CD4-positive, alpha-beta T cell treated with Interleukin-4 for 1 hour (primary cell): ENCODE measurements around the gene ZNF681.
A peak's percentile ranks its signal among the peaks of the same experiment; 100 is the strongest.
"Not testable (repeated sequence)": the region's sequence is repeated elsewhere in the genome, so short reads cannot be mapped to it uniquely, and the experiment has no call there.

Experiments
- DNase-seq, 2 donors: peaks; one replicate each; pipeline ENCODE4 v3.0.0-alpha.2; 2020 to 2022

ZNF681 gene

DNA sequence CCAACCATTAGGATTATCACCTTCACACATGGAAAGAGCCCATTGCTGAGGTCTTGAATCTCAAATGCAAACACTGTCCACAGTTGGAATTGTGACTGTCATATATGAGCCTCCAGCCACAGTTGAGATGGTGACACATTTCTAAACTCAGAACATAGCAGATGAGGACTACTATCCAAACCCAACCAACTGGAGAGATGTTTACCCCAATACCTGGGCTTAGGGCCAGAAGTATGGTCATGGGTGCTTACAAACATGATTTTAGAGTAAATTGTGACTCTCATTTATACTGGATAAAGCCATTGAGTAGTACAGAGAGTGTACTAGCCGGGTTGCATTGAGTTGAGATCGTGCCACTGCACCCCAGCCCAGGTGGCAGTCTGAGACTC, 14.0 kb upstream of the ZNF681 start:
- no peak for DNase-seq

GRCh38 chr19:23771761-23772674, 13.3 kb upstream of the ZNF681 start:
- no peak for DNase-seq

DNA sequence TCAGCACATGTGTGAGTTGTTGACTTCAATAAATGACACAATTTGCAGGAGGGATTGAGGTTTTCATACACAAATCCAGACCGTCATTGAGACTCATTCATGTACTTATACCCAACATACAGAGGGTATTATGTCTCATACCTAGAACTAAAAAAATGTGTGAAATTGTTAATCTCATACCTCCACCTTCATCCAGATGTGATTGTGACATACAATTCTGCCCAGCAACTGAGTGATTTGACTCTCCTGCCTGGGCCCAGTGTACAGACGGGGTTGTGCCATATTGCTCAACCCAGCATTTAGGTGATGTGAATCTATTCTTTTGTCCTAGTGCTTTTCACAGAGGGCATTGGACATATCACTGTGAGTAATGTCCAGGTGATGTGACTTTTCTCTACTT, 12.6 kb upstream of the ZNF681 start:
- no peak for DNase-seq

DNA sequence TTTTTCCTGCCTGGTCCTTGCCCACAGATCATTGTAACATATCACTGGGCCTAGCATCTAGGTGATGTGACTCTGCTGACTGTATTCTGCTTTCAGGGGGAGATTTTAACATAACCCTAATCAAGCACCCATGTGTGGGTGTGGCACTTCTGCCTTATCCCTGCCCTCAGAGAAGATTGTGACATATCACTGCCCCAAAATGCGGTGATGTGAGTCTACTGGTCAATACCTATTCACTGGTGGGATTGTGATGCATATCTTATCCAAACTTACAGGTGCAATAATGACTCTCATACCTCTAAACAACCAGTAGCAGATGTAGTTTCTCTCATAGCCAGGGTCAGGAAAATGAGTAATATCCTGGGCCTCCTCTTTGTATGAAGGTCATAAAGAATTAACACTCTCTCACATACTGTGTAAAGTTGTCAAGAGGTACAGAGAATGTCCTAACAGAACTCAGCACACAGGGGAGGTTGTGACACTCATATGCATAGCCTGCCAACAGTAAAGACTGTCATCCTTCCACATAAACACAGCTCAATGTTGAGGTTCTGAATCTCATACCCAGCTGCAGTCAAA, 12.1 kb upstream of the ZNF681 start:
- no peak for DNase-seq

GRCh38 chr19:23769691-23770468, 11.2 kb upstream of the ZNF681 start:
- DNase-seq: no peak

GRCh38 chr19:23766951-23767350, 8.3 kb upstream of the ZNF681 start:
- no peak for DNase-seq

DNA sequence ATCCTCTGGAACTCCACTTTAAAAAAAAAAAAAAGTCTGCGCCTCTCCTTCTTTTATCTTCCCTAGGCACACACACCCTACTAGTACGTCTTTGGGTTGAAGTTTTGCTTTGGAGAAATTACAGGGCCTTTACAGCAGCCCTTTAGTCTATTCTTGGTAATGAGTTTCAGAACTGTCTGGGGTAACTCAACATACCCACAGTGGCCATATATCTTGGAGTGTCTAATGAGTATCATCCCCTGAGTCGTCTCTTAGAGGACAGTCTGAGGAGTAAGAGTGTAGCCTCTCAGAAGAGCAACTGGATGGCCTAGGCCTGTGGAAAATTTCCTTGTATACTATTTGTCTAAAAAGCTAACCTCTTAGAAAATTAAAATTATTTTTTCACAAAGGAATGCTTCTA, 6.1 kb upstream of the ZNF681 start:
- DNase-seq: no peak

GRCh38 chr19:23762884-23763711, 4.4 kb upstream of the ZNF681 start:
- peak; percentile 86 to 89 for DNase-seq

DNA sequence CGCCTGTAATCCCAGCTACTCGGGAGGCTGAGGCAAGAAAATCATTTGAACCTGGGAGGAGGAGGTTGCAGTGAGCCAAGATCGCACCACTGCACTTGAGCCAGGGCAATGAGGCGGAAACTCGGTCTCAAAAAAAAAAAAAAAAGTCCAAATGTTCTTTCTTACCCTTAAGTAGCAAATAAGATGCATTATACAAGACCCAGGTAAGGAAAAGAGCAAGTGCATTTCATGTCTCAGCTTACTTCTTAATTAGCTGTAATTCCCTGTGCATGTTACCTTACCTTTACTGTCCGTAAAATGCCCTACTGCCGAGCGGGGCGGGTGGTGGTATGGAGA, 3.8 kb upstream of the ZNF681 start:
- DNase-seq: no peak

GRCh38 chr19:23760326-23760725, 1.6 kb upstream of the ZNF681 start:
- DNase-seq: not testable (repeated sequence)

- DNase-seq: not testable (repeated sequence)
These were observed 15.0 kb downstream of the ZNF681 start for GRCh38 chr19:23743633-23744232.

DNA sequence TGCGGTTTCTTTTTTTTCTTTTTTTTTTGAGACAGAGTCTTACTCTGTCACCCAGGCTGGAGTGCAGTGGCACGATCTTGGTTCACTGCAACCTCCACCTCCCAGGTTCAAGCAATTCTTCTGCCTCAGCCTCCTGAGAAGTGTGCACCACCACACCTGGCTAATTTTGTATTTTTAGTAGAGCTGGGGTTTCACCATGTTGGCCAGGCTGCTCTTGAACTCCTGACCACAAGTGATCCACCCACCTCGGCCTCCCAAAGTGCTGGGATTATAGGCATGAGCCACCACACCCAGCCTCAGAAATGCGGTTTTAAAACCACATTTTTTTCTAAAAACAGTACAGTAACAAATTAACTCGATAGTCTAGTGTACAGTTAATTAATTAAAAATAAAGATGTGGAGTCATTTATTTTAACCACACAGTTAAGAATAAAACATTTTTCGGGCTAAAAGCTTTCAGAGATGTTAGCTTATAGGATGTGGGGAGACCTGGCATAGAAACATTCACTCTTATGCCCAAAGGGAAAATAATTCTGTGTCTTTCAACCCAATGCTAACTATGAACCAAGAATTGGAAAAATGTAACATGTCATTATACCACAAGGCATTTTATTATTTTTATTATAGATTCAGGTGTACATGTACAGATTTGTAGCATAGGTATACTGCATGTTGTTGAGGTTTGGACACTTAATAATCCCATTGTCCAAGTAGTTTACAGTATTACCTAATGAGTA, 27.8 kb downstream of the ZNF681 start:
- DNase-seq: not testable (repeated sequence)

- DNase-seq: not testable (repeated sequence)
These were observed 34.5 kb downstream of the ZNF681 start for GRCh38 chr19:23724161-23724560.

DNA sequence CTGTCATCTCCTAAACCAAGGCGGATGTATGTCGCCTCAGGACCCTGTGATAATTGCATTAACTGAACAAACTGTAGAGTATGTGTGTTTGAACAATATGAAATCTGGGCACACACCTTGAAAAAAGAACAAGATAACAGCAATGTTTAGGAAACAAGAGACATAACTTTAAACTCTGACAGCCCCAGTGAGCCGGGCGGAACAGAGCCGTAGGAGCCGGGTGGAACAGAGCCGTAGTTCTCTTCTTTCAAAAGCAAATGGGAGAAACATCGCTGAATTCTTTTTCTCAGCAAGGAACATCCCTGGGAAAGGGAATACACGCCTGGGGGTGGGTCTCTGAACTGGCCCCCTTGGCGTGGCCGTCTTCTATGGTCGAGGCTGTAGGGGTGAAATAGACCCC, 39.9 kb downstream of the ZNF681 start:
- no peak for DNase-seq

DNA sequence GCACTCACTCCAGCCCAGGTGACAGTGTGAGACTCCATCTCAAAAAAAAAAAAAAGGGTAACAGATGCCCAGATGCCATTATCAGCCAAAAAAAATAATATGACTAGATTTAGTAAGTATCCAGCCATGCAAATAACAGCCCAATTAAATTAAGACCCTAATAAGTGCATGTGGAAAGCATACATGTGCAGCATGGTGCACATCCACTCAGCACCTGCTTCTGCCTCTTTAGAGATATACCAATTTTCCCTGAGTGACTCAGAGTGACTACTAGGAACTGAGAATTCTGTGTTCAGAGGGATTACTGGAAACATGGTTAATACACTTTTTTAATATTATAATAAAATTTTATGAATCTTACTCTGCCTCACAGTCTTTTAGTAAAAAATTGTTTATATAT, 41.9 kb downstream of the ZNF681 start:
- DNase-seq: no peak

DNA sequence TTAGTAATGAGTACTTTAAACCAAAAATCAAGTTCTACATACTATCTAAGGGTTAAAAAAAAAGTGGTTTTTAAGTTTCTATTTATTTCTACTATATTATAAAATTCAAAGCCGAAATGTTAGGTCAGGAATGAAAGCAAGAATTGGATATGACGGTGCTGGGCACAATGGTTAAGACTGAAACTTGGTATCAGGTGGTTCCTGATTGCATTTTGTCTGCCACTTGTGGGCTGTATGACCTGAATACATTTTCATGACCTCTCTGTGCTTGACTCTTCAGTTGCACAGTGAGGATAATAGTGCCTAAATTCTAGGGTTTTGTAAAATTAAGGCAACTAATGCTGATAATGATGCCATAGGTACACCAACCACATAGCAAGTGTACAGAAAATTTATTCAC, 49.3 kb downstream of the ZNF681 start:
- no peak for DNase-seq

DNA sequence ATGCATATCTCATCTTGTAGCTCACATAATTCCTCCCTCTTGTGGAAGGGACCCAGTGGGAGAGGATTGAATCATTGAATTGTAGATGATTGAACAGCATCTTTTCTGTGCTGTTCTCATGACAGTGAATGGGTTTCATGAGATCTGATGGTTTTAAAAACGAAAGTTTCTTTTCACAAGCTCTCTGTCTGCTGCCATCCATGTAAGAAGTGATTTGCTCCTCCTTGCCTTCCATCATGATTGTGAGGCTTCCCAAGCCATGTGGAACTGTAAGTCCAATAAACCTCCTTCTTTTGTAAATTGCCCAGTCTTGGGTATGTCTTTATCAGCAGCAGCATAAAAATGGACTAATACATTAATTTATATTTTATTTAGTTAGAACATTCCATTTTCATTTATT, 52.0 kb downstream of the ZNF681 start:
- no peak for DNase-seq

DNA sequence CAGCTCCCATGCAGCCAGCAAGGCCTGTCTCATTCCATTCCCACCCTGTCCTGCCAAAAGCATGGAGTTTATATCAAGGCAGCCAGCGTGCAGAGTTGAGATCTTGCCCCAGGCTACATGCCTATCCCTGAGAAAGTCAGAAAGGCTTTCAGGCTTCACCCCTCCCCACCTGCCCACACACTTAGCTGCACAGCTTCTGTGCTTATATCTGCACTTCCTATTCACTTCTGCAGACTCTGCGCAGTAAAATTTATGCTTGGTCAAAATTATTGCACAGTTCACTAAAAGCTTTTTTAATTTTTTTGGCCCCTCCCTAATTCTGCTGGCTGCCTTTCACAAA, 59.2 kb downstream of the ZNF681 start:
- DNase-seq: no peak

DNA sequence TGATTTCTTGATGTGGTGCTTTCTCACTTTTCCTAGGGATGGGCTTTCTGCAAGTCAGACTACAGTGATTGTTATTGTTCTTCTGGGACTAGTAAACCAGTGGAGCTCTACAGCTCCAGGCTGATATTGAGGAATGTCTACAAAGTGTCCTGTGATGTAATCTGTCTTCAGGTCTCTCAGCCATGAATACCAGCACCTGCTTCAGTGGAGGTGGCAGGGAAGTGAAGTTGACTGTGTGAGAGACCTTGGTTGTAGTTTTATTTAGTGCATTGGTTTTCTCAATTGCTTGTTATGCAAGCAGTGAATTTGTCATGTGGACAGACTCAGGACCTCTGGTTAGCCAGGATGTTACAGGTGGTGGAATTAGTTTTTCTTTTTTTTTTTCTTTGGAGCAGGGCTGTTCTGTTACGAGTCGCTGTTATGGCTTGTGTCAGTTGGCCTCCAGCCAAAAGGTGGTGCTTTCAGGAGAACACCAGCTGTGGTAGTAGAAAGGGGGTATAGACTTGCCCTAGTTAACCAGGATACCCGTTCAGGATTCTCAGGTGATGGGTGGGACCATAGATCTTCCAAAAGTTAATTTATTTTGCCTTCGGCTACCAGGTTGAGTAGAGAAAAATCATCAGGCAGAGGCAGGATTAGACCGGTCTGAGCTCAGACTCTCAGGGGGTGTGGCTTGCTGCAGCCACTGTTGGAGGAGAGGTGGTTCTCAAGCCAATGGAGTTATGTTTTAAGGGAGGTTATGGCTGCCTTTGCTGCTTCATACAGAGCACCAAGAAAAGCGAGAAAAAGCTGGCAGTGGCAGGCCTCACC, 59.8 kb downstream of the ZNF681 start:
- DNase-seq: no peak

GRCh38 chr19:23692937-23693336, 65.8 kb downstream of the ZNF681 start:
- not testable (repeated sequence) for DNase-seq
